ENCODE data around the gene KCTD16.

The KCTD16 gene

DNA sequence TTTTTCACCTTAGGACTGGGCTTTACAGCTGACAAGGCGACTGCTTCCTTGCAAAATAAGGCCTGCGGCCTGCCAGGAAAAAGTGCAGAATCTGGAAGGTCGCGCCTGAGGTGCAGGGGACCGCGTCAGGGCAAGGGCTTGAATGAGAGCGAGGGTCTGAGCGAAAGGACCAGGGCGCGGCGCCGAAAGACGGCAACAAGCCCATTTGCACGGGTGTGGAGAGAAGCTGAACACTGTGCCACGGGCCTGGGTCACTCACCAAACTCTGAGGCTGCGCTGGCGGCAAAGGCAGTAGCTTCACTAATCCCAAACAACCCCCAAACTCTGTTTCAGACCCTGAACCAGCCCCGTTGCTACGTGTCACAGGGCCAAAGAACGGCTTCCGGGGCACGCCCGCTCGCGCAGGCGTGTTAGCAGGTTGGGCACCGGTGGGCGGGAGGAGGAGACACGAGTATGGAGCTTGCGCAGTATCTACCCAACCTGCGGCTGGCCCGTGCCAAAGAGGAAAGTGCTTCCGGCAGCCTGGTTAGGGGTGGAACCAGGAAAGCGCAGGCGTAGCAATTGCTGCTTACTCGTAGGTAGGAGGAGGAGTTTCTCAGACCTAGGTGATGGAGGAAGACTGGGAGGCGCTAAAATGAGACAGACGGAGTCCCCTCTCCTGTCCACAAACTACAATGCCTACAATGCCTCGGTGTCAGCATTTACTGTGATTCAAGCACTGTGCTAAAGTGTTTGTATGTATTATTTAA, at the start of gene KCTD16, which contains the start of gene YIPF5:
TSS of gene KCTD16 (plus strand) at position 598 of the 749 bp plus-strand sequence.
TSS of gene YIPF5 (minus strand) at position 384 of the 749 bp plus-strand sequence. CDS start 704 bp downstream, outside the sequence.
- DNase-seq = peak; percentile 96

DNA sequence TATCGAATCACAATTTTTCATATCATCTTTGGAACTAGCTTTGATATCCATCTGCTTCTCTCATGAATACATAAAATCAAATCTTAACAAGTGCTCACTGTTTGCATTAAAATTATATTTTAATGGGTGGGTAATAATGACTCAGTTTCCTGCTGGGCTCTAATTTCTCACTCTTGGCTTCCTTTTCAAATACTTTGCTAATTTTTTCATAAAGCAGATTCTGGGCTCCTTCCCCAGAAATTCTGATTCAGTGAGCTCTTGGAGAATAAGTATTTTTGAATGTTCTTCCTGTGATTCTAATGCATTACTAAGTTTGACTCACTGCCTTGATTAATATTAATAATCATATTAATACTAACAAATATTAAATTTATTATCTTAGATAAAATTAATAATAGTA, 49.1 kb upstream of the KCTD16 start:
- DNase-seq = no peak

DNA sequence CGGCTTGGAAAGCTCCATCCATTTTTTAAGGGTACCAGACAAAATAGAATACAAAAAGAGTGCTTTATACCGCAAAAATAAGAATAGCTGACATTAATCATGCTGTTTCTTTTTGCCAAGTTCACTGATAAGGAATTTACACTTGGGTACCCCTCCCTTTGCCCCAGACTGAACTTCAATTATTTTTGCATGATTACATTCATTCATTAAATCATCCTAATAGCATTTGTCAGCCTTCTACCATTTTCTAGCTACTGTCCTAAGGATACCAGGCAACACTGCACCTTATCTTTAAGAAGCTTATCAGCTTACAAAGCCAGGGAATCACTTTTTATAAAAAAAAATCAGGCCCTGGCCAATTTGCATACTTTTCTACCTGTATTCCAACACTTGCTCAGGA, 48.6 kb upstream of the KCTD16 start:
- DNase-seq = no peak

DNA sequence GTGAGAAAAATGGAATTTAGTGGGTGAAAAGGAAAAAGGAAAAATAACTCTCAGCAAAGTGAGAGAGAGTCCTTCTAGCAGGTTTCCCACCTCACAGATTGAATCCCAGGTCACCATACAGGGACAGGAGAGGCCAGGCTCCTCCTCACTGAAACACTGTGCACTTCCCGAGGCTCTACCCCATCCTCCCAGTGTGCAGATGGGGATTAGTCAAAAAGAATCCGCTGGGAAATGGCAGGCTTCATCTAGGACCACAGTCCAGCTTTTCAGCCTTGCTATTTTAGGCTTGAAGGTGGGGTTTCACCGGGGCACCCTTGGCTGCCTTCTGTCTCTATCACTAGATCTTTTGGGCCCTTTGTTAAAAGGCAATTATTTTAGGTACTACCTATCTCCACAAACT, 48.0 kb upstream of the KCTD16 start:
- DNase-seq = no peak

DNA sequence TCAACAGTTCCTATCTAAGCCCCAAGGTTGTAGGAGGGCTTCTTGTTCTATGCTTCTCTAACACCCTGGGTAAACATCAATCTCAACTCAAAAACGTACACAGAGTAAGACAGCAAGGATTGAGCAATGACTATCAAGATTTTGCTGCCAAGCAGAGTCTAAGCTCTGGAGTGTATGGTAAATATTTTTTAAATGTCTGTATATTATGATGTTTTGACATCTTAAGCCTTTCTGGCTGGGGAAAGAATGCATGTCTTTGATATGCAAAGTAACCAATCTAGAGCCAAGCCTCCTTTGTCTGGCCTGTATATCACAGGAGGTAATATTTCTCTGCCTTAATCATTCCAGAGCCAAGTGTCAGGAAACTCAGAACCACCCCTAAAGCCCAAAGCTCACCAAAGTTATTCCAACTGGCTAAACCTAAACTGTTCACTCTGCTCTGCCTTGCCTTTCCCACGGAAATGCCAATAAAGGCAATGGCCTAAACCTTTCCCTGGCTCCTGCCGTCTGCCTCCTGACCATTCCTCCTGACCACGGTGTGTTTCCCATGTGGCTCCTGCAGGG, 45.4 kb upstream of the KCTD16 start:
- DNase-seq = no peak

DNA sequence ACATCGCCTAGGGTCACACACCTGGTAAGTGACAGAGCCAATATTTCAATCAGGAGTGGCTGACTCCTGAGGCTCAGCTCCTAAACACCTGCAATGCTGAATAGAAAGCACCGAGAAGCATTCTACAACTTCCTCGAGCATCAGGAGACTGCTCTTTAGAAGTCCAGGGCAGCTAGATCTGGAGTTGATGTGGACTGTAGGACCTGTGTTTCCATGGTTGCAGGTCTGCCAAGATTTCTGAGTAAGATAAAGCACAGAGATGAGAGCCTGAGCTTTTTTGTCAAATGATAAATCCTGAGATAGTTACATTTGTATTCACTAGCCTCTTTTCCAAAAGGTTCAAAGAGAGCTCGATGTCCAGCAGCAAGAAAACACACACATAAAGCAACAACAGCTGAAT, 44.0 kb upstream of the KCTD16 start:
- DNase-seq = no peak

DNA sequence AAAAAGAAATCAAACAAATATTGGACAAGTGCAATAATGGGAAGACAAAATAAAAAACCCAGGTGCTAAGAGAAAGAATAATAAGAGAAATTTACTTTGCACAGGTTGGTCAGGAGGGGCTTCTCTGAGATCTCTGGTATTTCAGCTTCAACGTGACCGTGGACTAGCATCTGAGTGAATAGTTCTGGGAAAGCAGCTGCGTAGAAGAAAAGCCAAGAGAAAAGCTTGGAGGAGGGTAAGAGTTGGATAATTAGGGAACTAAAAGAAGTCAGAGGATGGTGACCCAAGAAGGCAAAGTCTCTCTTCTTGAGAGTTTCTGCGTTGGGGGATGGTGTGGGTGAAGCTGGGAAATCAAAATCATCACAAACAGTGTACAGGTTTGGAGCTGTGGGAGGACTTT, 41.8 kb upstream of the KCTD16 start:
- DNase-seq = no peak

DNA sequence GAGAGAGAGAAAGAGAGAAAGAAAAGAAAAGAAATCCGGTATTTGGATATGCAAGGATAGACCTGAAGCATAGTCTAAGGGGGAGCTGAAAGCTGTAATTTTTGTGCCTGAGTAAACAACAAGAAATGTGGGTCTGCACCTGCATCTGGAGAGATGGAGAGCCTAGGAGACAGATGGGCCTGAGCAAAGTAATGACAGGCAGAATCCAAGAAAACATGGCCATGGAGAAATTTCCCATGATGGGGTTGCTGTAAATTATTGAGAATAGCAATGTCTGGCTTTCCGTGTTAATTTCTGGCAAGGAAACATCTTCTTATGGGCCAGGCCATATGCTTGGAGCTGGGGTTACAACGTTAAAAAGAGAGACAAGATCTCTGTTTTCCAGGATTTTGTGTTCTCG, 40.4 kb upstream of the KCTD16 start:
- DNase-seq = no peak

DNA sequence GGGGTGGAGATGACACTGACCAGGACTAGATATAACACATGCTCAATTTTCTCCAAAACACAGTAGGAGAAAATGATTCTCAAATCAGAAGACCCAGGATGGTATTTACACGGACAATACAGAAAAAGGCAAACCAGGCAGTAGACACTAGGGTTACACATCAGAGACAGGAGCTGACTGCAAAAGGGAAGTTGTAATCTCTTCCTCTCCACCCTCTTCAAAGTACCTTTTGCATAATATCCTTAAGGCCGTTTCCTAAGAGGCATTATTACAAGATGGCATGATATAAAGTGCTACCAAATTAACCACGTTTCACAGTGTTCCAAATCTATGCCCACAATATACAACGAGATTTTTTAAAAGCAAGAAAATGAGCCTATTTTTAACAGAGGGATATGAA, 39.4 kb upstream of the KCTD16 start:
- DNase-seq = peak; percentile 51 to 62

DNA sequence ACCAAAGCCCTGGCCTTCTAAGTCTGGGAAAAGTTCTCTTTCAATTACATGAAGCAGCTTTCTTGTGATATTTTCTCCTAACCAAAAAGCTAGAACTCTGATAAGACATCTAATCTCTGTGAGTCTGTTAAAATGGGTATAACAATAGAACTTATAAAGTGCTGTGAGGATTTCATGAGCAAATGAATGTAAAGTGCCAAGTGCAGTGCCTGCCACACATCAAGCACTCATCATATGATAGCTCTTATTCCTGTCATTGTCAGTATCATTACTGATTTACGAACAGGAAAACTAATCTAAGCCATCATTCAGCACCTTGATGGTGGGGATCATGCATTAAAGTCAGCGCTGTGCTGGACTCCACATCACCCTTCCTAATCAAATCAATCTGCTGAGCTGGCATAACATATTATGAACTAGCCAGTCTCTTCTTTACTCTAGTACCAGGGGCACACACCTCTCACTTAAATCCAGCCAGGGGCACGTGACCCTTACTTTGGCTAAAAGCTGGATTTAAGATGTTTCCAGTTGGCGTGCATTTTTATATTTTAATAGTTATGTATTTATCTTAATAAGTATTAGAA, 37.5 kb upstream of the KCTD16 start:
- no peak for DNase-seq

DNA sequence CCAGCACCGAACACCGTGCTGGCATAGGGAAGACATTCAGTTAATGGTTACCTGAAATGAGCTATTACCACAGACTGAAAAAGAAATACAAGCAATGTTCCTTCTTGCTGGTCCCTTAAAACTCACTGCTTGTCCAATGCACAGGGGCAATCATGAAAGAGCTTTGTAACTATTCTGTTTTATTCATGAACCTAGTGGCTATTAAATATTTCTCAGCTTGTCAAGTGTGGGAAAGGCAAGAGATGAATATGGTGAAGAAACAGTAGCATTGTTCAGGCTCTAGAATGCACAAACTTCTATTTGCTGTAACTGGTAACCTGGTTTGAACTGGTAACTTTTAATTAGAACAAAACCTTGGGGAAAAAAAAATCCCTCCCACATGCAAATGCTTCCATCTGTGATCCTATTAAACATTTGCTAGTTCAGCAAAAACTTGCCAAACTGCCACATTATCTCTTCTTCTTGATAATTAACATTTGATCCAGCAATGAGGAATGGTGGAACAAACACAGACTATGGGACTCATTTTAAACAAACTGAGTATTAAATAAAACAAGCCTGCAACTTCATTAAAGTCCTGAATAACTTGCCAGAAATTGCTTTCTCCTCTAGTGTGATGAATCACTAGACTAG, 36.4 kb upstream of the KCTD16 start:
- DNase-seq = no peak

DNA sequence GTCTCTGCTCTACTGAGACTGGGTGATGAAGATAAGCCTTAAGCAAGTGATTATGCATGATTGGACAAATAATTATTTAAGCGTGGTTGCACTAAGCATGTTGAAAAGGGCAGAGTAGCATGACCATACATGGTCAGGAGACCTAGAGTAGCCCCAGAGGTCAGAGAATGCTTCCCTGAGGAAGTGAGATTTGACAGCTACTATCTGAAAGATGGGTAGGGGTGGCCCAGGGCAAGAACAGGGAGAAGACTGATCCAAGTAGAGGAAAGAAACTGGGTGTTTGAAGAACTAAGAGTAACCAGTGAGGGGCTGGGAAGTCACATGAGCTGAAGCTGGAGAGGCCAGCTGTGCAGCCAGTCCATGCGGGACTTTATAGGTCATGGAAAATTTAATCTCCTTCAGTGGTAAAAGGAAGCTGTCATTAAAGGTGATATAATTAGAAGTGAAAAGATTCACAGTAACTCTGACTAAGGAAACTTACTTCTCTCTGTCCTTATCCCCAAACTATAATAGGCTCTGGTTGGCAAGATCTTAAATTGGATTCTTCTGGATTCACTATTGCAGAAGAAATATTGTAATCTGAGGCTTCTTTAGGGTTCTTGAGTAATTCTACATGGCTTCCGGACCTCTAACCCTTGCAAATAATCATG, 35.4 kb upstream of the KCTD16 start:
- no peak for DNase-seq

DNA sequence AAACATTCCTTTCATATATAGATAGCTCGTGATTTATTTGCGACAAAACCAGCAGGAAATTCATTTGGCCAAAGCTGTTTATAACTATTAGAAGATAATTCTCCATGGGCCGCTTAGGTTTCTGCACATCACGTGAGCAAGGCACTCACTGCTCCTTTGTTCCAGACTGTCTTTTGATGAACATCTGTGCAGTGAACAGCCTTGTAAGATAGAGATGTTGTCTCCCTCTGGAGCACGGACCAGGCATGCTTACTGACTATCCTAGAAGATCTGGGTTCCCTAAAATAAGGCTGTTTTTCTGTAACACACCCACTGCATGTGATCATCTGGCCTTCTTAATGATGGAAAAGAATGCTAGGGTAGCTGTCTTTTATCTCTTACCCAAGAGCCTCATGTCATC, 31.1 kb upstream of the KCTD16 start:
- no peak for DNase-seq

DNA sequence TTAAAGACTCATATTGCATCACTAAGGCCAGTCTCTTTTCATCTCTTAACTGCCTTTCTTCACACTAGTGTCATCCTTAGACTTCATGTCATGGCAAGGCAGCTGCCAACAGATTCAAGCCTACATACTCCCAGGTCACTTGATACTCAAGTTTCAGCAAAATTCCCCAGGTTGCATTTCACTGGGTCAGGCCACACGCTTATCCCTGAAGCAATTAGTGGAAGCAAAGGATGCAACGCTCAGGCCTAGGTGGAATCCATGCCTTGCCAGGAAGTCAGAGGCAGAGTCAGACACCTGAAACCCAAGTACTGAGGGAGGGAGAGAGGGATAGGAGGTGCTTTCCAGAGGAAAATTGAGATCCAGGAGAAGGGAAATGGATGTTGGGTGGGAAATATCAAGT, 29.1 kb upstream of the KCTD16 start:
- DNase-seq = no peak

DNA sequence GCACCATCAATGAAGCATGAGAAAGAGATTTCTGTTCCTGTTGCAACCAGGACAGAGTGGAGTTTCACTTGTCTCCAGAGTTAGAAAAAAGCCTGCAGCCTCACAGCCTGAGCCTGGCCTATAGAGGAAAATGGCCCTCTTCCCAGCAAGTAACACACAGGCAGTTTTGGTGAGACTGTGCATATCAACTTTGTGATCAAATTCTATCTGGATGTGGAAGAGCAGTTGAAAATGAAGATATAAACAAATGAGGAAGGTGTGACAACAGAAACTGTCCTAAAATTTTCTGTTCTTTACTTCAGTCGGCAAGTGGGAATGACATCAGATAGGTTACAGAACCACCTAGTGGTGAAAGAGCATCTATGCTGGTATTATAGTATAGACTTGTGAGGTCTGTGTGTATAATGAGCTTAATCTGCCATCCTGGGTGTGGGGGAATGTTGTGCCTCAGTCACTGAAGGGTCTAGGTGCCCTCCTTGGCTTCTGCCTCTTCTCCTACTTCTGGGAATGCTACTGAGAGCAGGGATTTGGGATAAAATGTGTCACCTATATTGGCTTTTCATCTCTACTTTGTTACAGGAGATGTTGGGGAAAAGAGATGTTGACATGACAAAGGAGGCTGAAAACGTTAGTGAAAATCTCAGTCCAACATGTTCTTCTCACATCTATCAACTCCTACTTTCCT, 28.4 kb upstream of the KCTD16 start:
- DNase-seq = peak; percentile 75 to 84

DNA sequence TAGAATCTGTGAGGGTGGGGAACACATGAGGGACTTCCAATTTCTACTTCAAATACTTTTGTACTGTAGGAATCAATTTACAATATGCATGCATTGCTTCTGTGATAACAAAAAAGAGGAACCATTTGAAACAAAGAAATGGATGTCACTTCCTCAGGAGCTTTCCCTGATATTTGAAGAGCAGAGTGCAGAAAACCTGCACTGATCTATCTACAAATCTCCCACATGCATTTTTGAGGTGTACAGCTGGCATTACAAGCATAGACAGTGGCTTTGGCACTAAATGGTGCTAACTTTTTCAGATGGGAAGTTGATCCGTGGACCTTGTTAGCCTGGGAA, 27.9 kb upstream of the KCTD16 start:
- peak; percentile 8 to 32 for DNase-seq

DNA sequence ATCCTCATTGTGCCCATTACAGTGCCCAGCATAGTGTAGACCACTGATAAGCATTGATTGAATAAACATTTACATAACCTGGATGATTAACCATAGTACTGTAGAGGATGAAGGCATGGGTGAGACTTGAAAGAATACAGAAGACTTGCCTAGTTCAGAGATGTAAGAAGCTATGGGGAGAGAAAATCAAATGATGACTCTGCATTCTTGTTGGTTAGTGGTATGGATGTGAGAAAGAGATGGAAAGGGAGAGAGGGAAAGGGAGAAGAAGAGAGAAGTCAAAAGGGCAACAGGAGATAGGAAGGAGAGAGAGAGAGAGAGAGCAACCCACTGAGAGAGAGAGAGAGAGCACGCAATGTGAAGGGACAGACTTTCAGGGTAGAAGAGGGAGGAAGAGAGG, 27.0 kb upstream of the KCTD16 start:
- DNase-seq = no peak

DNA sequence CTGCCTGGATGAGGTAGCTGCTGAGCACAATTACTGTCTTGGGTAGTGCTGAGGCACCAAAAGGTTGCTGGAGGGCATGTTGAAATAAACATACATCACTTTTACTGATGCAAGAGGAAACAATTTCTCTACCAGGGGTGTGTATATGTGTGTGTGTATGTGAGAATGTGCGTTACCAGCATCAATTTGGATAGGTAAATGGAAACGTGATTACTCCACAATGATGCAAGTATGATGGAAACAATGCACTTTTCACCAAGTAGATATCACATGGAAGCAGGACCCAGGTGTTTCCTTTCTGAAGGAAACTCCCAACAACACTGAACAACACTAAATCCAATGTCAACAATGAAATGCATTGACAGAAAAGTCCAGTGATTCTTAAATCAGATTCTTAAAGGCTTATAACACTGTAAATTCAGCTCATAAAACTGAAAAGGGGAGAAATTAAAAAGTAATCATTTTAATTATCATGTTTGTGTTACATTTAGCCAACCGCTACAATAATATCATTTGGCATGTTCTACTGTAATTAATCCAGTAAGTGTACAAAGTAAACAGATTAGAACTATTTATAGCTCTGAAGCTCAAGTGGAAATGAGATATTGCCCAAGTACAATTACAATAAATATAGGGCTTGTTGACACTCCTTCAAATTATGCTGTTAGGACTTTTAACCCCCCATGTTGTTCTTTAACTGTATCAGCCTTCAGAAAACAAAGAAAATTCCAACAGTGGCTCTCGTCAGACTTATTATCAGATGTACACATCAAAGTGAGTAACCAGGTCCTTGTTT, 25.5 kb upstream of the KCTD16 start:
- no peak for DNase-seq

DNA sequence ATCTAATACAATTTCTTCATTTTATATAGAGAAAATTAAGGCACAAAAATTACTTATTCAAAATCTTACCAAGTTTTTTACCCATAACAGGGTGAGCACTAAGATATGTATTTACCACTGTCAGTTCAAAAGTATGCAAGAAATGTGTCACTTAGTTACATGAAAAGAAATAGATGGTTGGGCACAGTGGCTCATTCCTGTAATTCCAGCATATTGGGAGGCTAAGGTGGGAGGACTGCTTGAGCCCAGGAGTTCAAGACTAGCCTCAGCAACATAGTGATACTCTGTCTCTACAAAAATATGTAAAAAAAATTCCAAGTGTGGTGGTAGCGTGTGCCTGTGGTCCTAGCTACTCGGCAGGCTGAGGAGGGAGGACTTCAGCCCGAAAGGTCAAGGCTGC, 19.6 kb upstream of the KCTD16 start:
- DNase-seq = no peak

DNA sequence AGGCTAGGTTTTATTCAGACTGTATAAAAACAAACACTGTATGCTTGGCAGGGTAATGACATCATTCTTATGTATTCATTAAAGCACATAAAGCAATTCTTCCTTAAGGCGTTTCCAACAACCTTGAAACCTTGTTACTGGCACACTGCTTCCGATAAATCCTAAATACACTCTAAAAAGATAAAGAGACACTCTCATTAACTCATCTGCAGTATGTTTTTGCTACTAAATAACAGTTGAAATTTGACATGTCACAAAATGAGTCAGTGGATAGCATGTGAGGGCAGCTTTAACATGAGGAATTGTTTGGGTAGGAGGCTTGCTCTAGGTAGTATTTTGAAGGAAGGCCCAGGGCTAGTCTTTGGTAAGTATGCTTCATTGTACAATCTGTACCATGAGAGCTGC, 13.9 kb upstream of the KCTD16 start:
- no peak for DNase-seq

DNA sequence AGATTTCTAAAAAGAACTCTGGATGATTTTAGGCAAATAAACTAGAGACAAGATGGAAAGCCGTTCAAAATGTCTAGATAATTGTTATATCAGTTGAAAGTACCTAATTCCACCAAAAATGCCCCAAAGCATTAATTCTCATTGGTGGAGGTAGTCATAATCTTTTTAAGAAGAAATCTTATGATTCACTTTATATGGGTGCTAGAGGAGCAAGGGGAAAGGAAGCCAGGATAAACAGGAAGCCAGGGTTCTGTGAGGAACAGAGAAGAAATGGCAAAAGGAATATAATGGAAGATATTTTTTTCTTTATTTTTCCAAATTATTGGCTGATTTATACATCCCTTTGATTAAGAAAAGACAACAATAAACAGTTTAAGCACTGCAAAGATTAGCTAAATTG, 8.0 kb upstream of the KCTD16 start:
- no peak for DNase-seq

DNA sequence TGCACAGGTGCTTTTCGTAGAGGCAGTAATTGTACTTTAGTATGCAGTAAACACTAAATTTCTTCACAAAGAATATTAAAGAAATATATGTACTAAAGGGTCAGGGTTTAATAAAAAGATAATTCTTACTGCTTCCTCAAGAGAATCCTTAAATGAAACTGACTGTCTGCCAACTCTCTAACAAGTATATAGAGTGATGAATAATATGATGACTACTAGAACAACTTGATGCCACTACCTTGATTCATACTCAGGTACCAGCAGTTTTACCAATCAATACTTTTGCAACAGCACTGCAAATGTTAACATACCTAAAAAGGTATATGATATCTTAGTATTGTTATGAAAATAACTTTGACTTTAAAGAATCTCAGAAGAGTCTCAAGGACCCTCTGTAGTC, 4.0 kb upstream of the KCTD16 start:
- no peak for DNase-seq

Data from Kasumi-1 (cell line).